ENCODE data around the gene NFE2L3.
"Not testable (repeated sequence)": the region's sequence is repeated elsewhere in the genome, so short reads cannot be mapped to it uniquely, and the experiment has no call there.

GRCh38 chr7:26148307-26148700 lies 3.7 kb upstream of the NFE2L3 start:
- not testable (repeated sequence) for TF ChIP-seq CTCF (conservative IDR thresholded peaks at IDR 0.05; ENCODE audit: low read depth, low read length); EZH2 (IDR thresholded peaks at IDR 0.05; ENCODE audit: borderline replicate concordance, low read depth, low read length, poor library complexity, severe bottlenecking)

Data from A673 (cell line).